HCT116 (cell line): Measurements from ENCODE around the gene GRHL1. TPM values are rescaled to one million over a fixed set of nuclear protein-coding genes. Genes with fewer than 3 reads are reported as not detected.

Experiments
- ATAC-seq: fragments of 200-7000 bp; cut with Tn5 transposase; 2 replicates; pipeline ENCODE4 v1.9.1; 2020; ENCODE audit warnings: mild to moderate bottlenecking, moderate library complexity
- BruUV-seq: library from RNA; stranded (reverse); fragments of 400-500 nt; replicated peaks from 2 replicates; lab custom pipeline; 2021; lab: Mats Ljungman, UMichigan
- CTCF ChIA-PET: fragments of 300-600 bp; sonication (Branson Sonifier 250); formaldehyde crosslinking; loops from one replicate; lab custom pipeline; 2021; ENCODE audit warnings: antibody characterized with exemption; lab: Charles Lee
- POLR2A ChIA-PET: fragments of 300-600, 350-600 bp; sonication (Branson Sonifier 250); formaldehyde crosslinking; loops from one replicate; lab custom pipeline; 2021; ENCODE audit warnings: antibody characterized with exemption; lab: Charles Lee
- RAD21 ChIA-PET, 2 experiments: fragments of 300-600 bp; sonication (Branson Sonifier 250); formaldehyde crosslinking; loops; one replicate each; lab custom pipeline; 2023; ENCODE audit warnings: low total read pairs in 2 of 2; ENCODE audit not compliant: uncharacterized antibody in 2 of 2, unreplicated experiment in 2 of 2, low non-redundant PET in 1 of 2; lab: Charles Lee
- DNase-seq: peaks from one replicate; pipeline ENCODE4 v3.0.0-alpha.2; 2010; ENCODE audit warnings: low read depth, low spot score
- H2AFZ ChIP-seq: fragments of 200-600 bp; shearing (Covaris generic), sonication (generic); 2 replicates; pipeline ENCODE4 v1.6.1; 2017; ENCODE audit warnings: low read depth, mixed run types, mixed read lengths, antibody characterized with exemption, low read length; ENCODE audit not compliant: poor library complexity, severe bottlenecking
- H3K27ac ChIP-seq: 2 replicates; pipeline ENCODE4 v1.5.1; 2012; ENCODE audit warnings: low read depth, low read length
- H3K27me3 ChIP-seq: fragments of 200-600 bp; sonication (generic); 2 replicates; pipeline ENCODE4 v1.6.1; 2016; ENCODE audit warnings: mixed run types, low read length, mixed read lengths; ENCODE audit not compliant: insufficient read depth
- H3K36me3 ChIP-seq, 2 experiments: fragments of 200-500 bp in 1 of 2; fragments of 200-600 bp in 1 of 2; sonication (Bioruptor generic) in 1 of 2; sonication (generic) in 1 of 2; 2 replicates each; pipeline versions ENCODE4 v1.5.1 to v1.6.1; 2014 to 2016; ENCODE audit warnings: low read length in 2 of 2, inconsistent platforms in 1 of 2, mixed read lengths in 1 of 2, mixed run types in 1 of 2; ENCODE audit not compliant: insufficient read depth in 2 of 2, control insufficient read depth in 1 of 2
- H3K4me1 ChIP-seq, 2 experiments: fragments of 200-600 bp in 1 of 2; sonication (generic) in 1 of 2; 2 replicates each; pipeline versions ENCODE4 v1.5.1 to v1.6.1; 2012 to 2017; ENCODE audit warnings: low read length in 2 of 2, inconsistent platforms in 1 of 2, mild to moderate bottlenecking in 1 of 2, mixed read lengths in 1 of 2, mixed run types in 1 of 2, moderate library complexity in 1 of 2; ENCODE audit not compliant: insufficient read depth in 2 of 2, control insufficient read depth in 1 of 2
- H3K4me2 ChIP-seq: fragments of 200-600 bp; sonication (generic); 2 replicates; pipeline ENCODE4 v1.6.1; 2017; ENCODE audit warnings: mixed run types, low read length, mixed read lengths
- H3K4me3 ChIP-seq, 2 experiments: fragments of 200-600 bp in 1 of 2; sonication (generic) in 1 of 2; replicated peaks in 1 of 2; 2 replicates each; pipeline ENCODE4 v1.5.1; 2011 to 2016; ENCODE audit warnings: low read length in 2 of 2, control low read depth in 1 of 2, low read depth in 1 of 2, mild to moderate bottlenecking in 1 of 2, mixed read lengths in 1 of 2, mixed run types in 1 of 2
- H3K79me2 ChIP-seq: fragments of 200-600 bp; sonication (generic); 2 replicates; pipeline ENCODE4 v1.6.1; 2017; ENCODE audit warnings: mild to moderate bottlenecking, mixed run types, low read length, moderate library complexity, mixed read lengths; ENCODE audit not compliant: insufficient read depth
- H3K9ac ChIP-seq: fragments of 200-600 bp; sonication (generic); 2 replicates; pipeline ENCODE4 v1.6.1; 2016; ENCODE audit warnings: low read length, mixed read lengths
- H3K9me2 ChIP-seq: fragments of 200-600 bp; sonication (generic), shearing (Covaris generic); 2 replicates; pipeline ENCODE4 v1.6.1; 2017; ENCODE audit warnings: mixed run types, mild to moderate bottlenecking, moderate library complexity; ENCODE audit not compliant: insufficient read depth
- H3K9me3 ChIP-seq, 2 experiments: fragments of 200-500 bp in 1 of 2; fragments of 200-600 bp in 1 of 2; sonication (Bioruptor generic) in 1 of 2; sonication (generic) in 1 of 2; 2 replicates each; pipeline ENCODE4 v1.6.1; 2014 to 2017; ENCODE audit warnings: low read length in 2 of 2, mixed read lengths in 2 of 2, inconsistent platforms in 1 of 2, low read depth in 1 of 2, mild to moderate bottlenecking in 1 of 2, mixed run types in 1 of 2, moderate library complexity in 1 of 2; ENCODE audit not compliant: control insufficient read depth in 1 of 2, insufficient read depth in 1 of 2
- H4K20me1 ChIP-seq: fragments of 200-600 bp; sonication (generic), shearing (Covaris generic); 2 replicates; pipeline ENCODE4 v1.6.1; 2017; ENCODE audit warnings: mixed run types, mild to moderate bottlenecking, moderate library complexity; ENCODE audit not compliant: insufficient read depth
- ATF3 ChIP-seq: IDR thresholded peaks from 2 replicates; pipeline ENCODE4 v1.6.1; 2012
- CEBPB ChIP-seq: IDR thresholded peaks from 2 replicates; pipeline ENCODE4 v1.6.1; 2012; ENCODE audit warnings: low read depth
- CTCF ChIP-seq, 3 experiments: fragments of 200-600 bp in 1 of 3; sonication (generic) in 1 of 3; IDR thresholded peaks in 2 of 3; conservative IDR thresholded peaks in 1 of 3; 2 replicates each; pipeline ENCODE4 v1.5.1; 2012 to 2017; ENCODE audit warnings: low read depth in 2 of 3, low read length in 2 of 3, antibody characterized with exemption in 1 of 3, borderline replicate concordance in 1 of 3, control low read depth in 1 of 3, mild to moderate bottlenecking in 1 of 3, mixed read lengths in 1 of 3, mixed run types in 1 of 3, moderate library complexity in 1 of 3; ENCODE audit not compliant: insufficient read depth in 1 of 3
- EGR1 ChIP-seq: IDR thresholded peaks from 2 replicates; pipeline ENCODE4 v1.6.1; 2012; ENCODE audit warnings: low read depth
- EZH2 ChIP-seq: fragments of 200-600 bp; sonication (generic); IDR thresholded peaks from 2 replicates; pipeline ENCODE4 v1.6.1; 2017; ENCODE audit warnings: antibody characterized with exemption, mixed run types
- FOSL1 ChIP-seq: IDR thresholded peaks from 2 replicates; pipeline ENCODE4 v1.6.1; 2012; ENCODE audit warnings: low read depth
- JUND ChIP-seq: IDR thresholded peaks from 2 replicates; pipeline ENCODE4 v1.6.1; 2012
- MAX ChIP-seq: IDR thresholded peaks from 2 replicates; pipeline ENCODE4 v1.6.1; 2012
- POLR2A ChIP-seq: IDR thresholded peaks from 2 replicates; pipeline ENCODE4 v1.7.0; 2011; ENCODE audit warnings: borderline replicate concordance; ENCODE audit not compliant: insufficient read depth, insufficient read length; ENCODE audit errors: extremely low read depth
- POLR2AphosphoS5 ChIP-seq: IDR thresholded peaks from 2 replicates; pipeline ENCODE4 v1.6.1; 2011; ENCODE audit warnings: mild to moderate bottlenecking, low read depth, low read length, moderate library complexity
- REST ChIP-seq: IDR thresholded peaks from 2 replicates; pipeline ENCODE4 v1.6.1; 2012; ENCODE audit warnings: low read depth
- SIN3A ChIP-seq: IDR thresholded peaks from 2 replicates; pipeline ENCODE4 v1.6.1; 2012; ENCODE audit warnings: low read depth
- TCF7L2 ChIP-seq: IDR thresholded peaks from 2 replicates; pipeline ENCODE4 v1.7.0; 2011; ENCODE audit warnings: borderline replicate concordance, inconsistent platforms; ENCODE audit not compliant: insufficient read depth, insufficient read length; ENCODE audit errors: extremely low read depth
- ZBTB33 ChIP-seq: IDR thresholded peaks from 2 replicates; pipeline ENCODE4 v1.6.1; 2011; ENCODE audit warnings: mild to moderate bottlenecking, low read length, moderate library complexity; ENCODE audit not compliant: insufficient replicate concordance; ENCODE audit errors: extremely low read depth
- ZFX ChIP-seq: fragments of 450-650 bp; IDR thresholded peaks from 2 replicates; pipeline ENCODE4 v1.6.1; 2017
- ZNF274 ChIP-seq: fragments of 200-500 bp; sonication (Bioruptor generic); IDR thresholded peaks from 2 replicates; pipeline ENCODE4 v1.6.1; 2014; ENCODE audit warnings: mild to moderate bottlenecking, low read depth, low read length, inconsistent platforms
- intact Hi-C: fragments of 100-400 bp; cut with micrococcal nuclease; formaldehyde crosslinking; loops from 2 replicates; pipeline ENCODE4 v1.10.0; 2022
- total RNA-seq: library from RNA; stranded (reverse); gene quantifications from one replicate; pipeline ENCODE4 v1.2.1, GENCODE V29; 2021; ENCODE audit not compliant: unreplicated experiment

GRHL1 gene
- total RNA-seq, 1 experiment from 2014 or later: 8.5 TPM

GRCh38 chr2:9959262-9959661 is 7.8 kb downstream of the GRHL1 start (continued):
- TF ChIP-seq MAX (no peak), POLR2AphosphoS5 (no peak), REST (no peak), ATF3 (no peak), ZFX (no peak)

- DNase-seq (no peak), ATAC-seq (no peak)
- intact Hi-C loops: no loop called here
- no peaks in the 10 kb centered on the region for H3K9me3 ChIP-seq
- no peak overlapping the region for H3K27ac ChIP-seq
- no peaks in the 10 kb centered on the region for H3K4me1 ChIP-seq
- no peak overlapping the region for H3K9ac ChIP-seq
- no peaks in the 10 kb centered on the region for H3K27me3 ChIP-seq
- no peaks in the 10 kb centered on the region for H3K79me2 ChIP-seq
- H3K4me3 ChIP-seq: no peak overlapping the region
- H3K9me2 ChIP-seq: no peaks in the 10 kb centered on the region
- no TSS peak for BruUV-seq
- ChIA-PET RAD21 (no interaction called here), CTCF (no interaction called here), POLR2A (no interaction called here)
- no peaks in the 10 kb centered on the region for H4K20me1 ChIP-seq
- peaks cover 0 to 7% of the 10 kb centered on the region in 2 experiments; a peak in 2 of 4 replicates for H3K36me3 ChIP-seq
- H3K4me2 ChIP-seq: no peak overlapping the region
- H2AFZ ChIP-seq: no peak overlapping the region
- TF ChIP-seq EGR1 (no peak), TCF7L2 (no peak), ZFX (no peak), JUND (no peak), CTCF (IDR thresholded peaks at IDR 0.05 in 2 of 3, conservative IDR thresholded peaks at IDR 0.05 in 1 of 3; ENCODE audit: borderline replicate concordance in 1 of 3, insufficient read depth in 1 of 3, low read depth in 2 of 3, low read length in 2 of 3) (no peak), EZH2 (no peak), FOSL1 (no peak), SIN3A (no peak), POLR2A (no peak), CEBPB (no peak), ZBTB33 (no peak), ZNF274 (no peak)
Observed at GRCh38 chr2:9961013-9961412, 9.5 kb downstream of the GRHL1 start.
